Myocyte (in vitro differentiated cells): ENCODE measurements around the gene LDLRAD2. TPM values are rescaled to one million over a fixed set of nuclear protein-coding genes. Genes with fewer than 3 reads are reported as not detected.

Experiments used
- total RNA-seq: library from RNA; depleted of rRNA; stranded (reverse); fragments of >200 nt; gene quantifications from 2 replicates; pipeline ENCODE4 v1.2.3, GENCODE V29; 2014

LDLRAD2 gene
- total RNA-seq, 1 donor from 2014 or later, result not detected

Other genes starting within 250 kb of the LDLRAD2 start
- gene RAP1GAP, start 142.9 kb upstream of the LDLRAD2 start, total RNA-seq, result 0.21 TPM in 1 of 2 replicates, not detected in the other
- 24.6 and 28.4 TPM in 2 replicates for gene USP48, start 29.1 kb upstream of the LDLRAD2 start, total RNA-seq
- 221 and 384 TPM in 2 replicates for gene HSPG2, start 125.0 kb downstream of the LDLRAD2 start, total RNA-seq
- gene CELA3B, start 164.8 kb downstream of the LDLRAD2 start, total RNA-seq, result not detected in 2 replicates
- 0.78 and 2.6 TPM in 2 replicates for gene CELA3A, start 189.4 kb downstream of the LDLRAD2 start, total RNA-seq
- 273 and 286 TPM in 2 replicates for gene CDC42, start 240.4 kb downstream of the LDLRAD2 start, total RNA-seq